Measurements from ENCODE around the gene GNG7.
"Not testable (repeated sequence)": the region's sequence is repeated elsewhere in the genome, so short reads cannot be mapped to it uniquely, and the experiment has no call there.

The GNG7 gene

DNA sequence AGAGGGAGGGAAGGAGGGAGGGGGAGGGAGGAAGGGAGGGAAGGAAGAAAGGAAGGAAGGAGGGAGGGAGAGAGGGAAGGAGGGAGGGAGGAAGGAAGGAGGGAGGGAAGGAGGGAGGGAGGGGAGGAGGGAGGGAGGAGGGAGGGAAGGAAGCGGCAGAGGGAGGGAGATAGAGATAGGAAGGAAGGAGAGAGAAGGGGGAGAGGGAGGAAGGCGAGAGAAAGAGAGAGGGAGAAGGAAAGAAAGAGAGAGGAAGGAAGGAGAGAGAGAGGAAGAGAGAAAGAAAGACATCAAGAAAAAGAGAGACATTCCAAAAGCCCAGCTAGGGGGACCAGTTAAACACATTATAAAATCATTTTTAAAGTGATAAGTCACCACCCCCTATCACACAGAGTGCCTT is 62.5 kb downstream of the GNG7 start:
- DNase-seq: no peak

DNA sequence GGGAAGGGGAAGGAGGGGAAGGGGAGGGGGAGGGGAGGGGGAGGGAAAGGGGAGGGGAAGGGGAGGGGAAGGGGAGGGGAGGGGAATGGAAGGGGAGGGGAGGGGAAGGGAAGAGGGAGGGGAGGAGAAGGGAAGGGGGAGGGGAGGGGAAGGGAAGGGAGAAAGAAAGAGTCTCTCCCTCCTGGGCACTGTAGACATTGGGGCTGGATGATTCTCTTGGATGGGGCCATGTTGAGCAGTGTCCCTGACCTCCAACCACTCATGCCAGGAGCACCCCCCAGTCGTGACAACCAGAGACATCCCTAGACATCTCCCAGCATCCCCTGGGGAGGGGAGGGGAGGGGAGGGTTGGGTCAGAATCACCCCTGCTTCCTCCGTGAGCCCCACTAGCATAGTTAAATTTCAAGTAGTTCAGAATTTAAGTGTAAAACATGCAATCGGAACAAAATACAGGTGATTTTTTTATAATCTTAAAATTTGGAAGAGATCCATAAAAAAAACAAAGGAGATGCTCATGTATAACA is 64.0 kb downstream of the GNG7 start:
- no peak for DNase-seq

DNA sequence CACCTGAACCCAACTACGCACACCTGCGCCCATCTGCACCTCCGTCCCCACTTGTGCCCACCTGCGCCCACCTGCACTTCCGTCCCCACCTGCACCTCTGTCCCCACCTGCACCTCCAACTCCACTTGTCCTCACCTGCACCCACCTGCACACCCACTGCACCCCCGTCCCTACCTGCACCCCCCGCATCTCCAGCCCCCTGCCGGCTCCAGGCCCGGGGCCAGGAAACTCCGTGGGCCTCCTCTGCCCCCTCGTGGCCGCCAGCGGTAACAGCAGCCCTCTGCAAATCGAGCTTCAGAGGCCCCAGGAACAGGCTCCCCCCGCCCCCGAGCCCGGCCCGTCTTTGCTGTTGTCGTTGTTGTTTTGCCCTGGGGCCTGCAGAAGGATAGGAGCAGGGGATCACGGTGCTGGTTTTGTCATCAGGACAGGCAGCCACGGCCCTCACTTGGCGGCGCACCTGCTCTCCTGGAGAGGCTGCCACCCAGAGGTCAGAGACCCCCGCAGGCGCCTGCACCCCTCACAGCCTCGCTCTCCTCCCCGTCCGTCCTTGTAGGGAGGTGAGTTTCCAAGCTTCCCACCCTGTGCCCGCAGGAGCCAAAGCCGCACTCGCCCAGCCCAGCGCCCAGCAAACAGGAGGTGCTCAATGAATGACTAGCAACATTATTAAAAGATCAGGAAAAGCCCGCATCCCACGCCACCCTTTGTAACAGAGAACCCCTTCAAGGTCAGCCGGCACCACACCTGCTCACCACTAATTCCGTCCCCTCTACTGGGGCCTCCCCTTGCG is 65.4 kb downstream of the GNG7 start:
- no peak for DNase-seq

DNA sequence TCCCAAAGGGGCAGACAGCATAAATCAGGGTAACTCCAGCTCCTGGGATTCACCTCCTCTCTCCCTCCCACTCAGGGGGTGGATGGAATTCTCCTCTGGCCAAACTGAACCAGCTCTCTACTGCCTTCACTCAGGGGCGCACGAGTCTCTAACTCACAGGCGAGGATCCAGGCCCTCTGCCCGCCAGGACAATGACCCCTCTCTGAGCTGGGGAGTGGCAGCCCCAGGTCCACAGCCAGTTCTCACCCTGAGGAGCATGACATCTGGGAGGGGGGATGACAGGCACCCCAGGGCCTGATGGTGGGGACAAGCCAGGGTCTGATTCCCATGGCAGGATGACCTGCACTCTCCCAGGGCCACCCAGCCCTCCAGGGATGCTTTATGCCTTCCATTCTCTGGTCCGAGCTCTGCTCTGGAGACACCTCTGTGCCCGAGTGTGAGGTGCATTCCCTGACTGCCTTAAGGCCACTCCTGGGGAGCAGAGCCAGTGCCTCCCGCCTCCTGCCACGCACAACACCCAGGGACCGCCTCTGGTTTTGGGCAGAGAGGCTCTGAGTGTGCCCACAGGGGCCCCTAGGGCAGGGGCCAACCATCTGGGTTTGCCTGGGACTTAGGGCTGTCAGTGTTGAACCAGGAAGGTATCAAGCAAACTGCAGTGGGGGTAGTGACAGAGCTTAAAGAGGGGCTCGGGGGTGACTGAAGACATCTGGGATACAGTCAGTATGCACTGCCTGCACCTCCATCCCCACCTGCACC is 66.2 kb downstream of the GNG7 start:
- no peak for DNase-seq

DNA sequence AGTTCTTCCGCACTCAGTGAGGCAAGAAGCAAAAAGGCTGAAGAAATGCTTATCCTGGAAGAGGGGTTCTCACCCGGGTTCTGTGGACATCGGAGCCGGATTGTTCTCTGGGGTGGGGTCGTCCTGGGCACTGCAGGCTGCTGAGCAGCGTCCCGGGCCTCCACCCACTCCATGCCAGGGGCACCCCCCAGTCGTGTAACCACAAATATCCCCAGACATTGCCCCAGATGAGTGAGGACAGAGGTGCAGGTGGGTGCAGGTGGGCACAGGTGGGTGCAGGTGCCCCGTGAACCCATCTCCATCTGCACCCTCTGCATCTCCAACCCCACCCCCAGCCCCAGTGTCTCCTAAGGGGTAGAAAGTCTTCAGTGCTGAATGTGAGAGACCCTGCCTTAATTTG is 67.5 kb downstream of the GNG7 start:
- no peak for DNase-seq

DNA sequence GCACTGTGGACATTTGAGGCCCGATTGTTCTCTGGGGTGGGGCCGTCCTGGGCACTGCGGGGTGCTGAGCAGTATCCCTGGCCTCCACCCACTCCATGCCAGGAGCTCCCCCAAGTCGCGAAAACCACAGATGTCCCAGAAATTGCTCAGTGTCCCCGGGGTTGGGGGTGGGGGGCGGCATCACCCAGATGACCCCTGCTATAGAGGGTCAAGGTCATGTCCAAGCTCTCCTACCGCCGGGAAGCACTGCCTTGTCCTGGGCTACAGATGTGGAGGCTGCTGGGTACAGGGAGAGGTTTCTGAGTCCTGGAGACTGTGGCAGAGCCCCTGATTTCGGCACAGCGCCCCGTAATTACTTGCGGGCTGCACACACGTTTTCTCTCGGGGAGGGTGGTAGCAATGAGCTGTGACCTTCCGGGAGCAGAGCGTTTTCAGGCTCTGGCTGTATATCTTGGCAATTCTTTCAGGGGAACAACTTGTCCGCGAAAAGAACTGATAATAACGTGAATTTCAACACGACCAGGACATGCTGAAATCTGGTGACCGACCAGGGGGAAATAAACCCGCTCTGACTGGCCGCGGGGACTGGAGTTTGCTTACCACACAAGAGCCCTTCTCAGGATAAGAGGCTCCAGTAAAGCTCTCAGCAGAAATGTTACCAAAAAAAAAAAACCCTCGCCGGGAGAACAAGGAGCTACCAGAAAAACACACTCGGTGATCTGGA is 68.1 kb downstream of the GNG7 start:
- DNase-seq: no peak

DNA sequence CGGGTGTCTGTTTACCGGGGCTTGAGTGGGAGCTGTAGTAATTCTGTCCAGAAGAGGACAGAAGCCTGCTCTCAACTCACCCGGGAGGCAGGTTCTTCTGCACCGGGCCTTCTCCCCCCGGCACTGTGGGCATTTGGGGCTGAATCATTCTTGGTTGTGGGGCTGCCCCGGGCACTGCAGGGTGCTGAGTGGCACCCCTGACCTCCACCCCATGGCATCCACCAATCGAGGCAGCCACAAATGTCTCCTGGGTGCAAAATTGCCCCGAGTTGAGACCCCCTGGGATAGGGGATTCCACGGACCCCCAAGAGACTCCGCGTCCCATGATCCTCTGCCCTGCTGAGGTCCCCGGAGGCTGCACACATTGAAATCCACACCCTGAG is 68.8 kb downstream of the GNG7 start:
- DNase-seq: no peak

DNA sequence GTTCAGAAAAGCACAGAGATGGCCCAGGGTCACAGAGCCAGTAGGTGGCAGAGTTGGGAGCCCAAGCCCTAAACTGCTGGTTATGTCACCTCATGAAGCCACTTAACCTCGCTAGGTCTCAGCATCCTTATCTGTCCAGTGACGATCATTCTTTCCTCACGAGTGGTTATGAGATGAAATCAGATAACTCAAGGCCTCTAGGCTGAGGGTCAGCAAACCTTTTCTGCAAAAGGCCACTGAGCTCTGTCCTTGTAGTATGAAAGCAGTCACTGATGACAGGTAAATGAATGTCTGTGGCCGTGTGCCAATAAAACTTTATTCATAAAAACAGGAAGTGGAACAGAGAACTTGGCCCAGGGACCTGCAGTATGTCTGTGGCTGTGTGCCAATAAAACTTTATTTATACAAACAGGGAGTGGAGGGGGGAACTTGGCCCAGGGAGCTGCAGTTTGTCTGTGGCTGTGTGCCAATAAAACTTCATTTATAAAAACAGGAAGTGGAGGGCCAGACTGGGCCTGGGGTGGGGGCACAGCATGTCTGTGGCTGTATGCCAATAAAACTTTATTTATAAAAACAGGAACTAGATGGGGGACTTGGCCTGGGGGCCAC is 71.2 kb downstream of the GNG7 start:
- DNase-seq: peak; percentile 23

DNA sequence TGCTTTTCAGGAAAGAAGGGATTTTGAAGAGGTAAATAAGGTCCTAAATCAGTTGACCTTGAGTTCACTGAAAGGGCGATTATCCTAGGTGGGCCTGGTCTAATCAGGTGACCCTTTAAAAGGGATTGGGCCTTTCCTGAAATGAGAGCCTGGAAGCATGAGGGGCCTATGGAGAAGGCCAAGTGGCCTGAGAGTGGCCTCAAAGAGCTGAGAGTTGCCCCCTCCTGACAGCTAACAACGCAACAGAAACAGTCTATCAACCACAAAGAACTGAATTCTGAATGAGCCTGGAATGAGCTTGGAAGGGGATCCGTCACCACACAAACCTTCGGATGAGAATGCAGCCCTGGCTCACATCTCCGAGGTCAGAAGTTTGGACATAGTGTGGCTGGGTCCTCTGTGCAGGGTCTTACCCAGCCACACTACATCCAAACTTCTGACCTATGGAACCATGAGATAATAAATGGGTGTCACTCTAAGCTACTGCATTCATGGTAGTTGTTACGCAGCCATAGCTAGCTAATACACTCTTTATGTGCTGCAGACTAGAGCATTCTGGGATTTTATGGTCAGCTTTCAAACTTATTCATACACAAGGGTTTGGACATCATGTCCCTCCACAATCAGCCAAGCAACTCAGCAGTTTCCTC is 72.0 kb downstream of the GNG7 start:
- no peak for DNase-seq

DNA sequence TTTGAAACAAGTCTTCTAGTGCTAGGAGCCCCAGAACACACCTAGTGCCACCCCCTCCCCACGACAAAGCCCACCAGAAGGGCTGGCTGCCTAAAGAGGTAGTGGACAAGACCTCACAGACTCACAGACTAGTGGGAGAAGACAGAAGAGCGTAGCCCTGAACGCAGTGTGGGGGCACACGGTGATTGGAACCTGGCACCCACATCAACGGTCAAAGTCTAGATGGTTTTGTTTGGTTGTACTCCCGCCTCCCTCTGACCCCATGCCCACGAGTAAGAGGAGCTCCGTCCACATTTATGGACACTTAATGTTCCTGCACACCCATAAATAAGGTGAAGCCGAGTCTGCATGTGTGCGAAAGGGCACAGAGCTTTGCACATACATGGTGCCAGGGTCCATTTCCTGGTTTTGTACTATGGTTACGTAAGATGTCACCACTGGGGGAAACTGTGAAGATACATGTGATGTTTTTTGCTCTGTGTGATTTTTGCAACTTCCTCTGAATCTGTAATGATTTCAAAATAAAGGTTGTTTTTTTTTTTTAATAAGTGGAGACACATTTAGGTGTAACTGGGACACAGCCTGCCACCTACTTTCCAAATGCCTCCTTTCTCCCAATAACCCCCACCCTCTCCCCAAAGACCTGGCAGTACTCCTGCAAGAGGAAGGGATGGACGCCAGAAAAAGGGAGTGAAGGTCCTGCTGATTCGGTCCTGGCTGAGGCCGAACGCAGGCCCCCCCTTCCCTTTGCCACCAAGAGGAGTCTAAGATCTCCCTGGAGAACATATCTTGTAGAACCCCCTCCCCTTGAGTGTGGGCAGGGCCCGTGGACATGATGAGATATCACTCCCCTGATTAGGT is 72.8 kb downstream of the GNG7 start:
- no peak for DNase-seq

DNA sequence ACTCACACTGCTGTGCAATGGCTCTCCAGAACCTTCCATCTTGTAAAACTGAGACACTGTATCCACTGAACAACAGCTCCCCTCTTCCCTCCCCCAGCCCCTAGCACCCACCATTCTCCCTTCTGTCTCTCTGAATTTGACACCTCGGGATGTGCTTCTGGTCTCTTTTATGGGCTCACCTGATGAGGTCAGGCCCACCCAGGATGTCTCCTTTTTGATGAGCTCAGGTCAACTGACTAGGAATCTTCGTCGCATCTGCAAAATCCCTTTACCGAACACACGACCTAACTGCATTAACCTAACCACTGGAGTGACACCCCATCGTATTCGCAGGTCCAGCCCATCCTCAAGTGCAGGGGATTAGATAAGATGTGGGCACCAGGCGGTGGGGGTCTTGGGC is 73.9 kb downstream of the GNG7 start:
- DNase-seq: no peak

DNA sequence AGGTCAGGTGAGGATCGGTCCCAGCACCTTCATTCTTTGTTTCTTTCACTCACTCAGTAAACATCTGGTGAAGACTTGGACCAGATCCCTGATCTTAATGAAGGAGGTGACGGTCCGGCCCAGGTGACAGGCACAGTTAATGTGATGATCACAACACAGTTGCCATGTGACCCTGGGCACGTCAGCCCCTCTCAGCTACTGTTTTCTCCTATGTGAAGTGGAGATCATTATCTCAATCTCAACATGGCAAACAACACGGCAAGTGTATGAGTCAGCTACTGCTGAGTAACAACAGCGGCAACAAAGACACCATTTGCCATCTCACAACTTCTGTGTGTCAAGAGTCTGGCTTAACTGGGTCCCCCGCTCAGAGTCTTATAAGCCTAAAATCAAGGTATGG is 74.6 kb downstream of the GNG7 start:
- DNase-seq: no peak

DNA sequence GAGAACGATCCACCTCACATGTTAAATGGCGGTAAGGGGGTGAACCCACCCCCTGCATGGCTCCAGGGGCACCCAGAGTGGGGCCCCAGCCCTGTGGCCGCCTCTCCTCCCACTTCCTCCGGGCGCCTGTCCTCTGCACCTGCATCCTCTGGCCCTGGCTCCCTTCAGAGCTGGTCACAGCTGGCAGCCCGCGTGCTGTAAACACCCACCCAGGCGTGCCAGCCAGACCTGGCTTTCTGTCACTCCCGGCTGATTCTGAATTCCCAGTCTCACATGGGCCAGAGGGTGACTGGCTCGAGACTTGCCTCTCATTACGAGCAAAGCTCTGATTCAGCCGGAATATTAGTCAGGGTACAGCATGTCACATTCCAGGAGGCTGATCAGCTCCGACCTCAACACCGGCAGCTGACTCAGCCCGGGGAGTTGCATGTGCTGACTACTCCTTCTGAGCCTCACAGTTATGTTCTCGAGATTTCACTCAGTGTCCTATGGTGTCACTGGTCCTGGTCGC is 75.1 kb downstream of the GNG7 start:
- DNase-seq: no peak

DNA sequence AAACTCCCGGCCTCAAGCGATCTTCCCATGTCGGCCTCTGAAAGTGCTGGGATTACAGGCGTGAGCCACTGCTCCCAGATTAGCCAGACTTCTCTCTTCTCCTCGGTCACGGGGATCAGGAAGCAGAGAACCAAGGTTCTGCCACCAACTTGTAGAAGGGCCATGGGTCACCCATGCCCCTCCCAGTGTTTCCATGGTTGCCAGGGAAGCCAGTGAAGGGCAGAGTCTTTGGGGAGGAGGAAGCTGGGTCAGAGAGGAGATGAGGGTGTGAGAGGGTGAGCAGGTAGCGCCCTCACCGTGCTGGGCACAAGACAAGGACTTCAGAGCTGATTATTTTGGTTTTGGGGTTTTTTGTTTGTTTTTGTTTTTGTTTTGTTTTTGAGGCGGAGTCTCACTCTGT is 77.1 kb downstream of the GNG7 start:
- no peak for DNase-seq

DNA sequence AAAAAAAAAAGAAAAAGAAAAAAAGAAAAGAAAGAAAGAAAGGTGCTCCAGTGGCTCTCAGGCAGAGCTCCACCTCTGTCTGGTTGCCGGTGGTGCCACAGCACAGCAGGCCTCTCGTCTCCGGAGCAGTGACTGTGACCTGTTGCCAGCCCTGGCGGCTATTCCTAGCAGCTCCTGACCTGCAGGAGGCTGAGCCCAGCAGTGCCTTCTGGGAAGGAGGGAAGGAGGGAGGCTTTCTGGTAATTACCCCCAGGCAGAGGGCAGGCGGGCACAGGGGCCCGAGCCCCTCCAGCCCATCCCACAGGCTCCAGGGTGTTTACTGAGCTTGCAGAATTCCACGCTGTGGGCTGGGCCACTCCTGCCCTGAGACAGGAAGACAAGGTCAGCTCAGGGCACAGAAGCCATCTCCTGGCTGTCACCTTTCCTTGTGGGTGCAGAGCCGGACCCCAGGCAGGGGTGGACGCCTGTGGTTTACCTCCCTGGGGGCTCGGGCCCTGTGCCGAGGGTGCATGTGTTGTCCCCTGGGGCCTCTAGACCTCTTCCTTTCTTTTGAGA is 77.9 kb downstream of the GNG7 start:
- DNase-seq: no peak

DNA sequence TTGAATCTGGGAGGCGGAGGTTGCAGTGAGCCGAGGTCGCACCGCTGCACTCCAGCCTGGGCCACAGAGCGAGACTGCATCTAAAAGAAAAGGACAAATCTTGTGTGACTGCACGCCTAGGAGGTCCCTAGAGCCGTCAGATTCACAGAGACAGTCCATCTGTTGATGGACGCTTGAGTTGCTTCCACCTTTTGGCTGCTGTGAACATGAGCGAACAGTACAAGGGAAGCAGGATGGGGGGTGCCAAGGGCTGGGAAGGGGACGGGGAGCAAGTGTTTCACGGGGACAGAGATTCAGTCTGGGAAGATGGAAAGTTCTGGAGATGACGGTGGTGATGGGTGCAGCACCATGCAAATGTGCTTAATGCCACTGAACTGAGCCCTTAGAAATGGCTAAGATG is 78.7 kb downstream of the GNG7 start:
- no peak for DNase-seq

DNA sequence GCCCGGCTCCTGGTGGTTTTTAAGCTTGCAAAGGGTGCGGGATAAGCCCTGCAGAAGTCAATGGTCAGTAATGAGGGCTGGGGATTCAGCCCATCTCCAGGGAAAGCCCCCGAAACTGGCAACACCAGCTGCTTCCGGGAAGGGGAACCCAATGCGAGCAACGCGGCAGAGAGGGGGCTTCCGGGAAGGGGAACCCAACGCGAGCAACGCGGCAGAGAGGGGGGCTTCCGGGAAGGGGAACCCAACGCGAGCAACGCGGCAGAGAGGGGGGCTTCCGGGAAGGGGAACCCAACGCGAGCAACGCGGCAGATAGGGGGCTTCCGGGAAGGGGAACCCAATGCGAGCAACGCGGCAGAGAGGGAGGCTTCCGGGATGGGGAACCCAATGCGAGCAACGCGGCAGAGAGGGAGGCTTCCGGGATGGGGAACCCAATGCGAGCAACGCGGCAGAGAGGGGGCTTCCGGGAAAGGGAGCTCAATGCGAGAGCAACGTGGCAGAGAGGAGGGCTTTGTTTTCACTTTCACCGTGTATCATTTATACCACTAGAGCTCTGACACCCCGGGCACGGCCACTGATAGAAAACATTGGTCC is 80.0 kb downstream of the GNG7 start:
- not testable (repeated sequence) for DNase-seq

DNA sequence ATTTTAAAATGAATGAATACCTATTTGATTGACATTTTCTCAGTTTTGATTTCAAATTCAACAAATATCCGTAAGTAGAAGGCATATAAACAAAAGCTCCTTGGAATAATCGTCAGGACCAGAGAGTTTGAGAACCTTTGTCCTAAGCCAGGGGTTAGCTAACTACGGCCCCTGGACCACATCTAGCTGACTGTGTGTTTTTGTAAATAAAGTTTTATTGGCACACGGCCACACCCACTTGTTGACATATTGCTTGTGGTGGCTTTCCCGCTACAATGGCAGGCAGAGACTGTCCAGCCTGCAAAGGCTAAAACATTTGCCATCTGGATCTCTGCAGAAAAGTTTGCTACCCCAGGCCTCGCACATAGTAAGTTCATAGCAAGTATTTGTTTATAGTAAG is 83.4 kb downstream of the GNG7 start:
- no peak for DNase-seq

DNA sequence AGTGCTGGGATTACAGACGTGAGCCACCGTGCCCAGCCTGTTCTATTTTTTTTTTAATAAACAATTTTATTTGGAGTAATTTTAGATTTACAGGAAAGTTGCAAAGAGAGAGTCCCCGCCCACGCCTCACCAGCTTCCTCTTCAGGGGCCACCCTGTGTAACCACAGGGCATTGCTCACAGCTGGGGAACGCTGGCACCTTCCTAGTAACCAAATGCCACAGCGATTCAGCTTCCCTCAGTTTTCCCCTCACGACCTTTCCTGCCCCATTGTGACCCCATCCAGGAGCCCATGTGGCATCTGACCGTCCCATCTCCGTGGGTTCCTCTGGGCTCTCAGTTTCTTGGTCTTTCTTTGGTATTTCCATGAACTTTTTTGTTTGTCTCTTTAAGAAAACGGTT is 83.9 kb downstream of the GNG7 start:
- no peak for DNase-seq

DNA sequence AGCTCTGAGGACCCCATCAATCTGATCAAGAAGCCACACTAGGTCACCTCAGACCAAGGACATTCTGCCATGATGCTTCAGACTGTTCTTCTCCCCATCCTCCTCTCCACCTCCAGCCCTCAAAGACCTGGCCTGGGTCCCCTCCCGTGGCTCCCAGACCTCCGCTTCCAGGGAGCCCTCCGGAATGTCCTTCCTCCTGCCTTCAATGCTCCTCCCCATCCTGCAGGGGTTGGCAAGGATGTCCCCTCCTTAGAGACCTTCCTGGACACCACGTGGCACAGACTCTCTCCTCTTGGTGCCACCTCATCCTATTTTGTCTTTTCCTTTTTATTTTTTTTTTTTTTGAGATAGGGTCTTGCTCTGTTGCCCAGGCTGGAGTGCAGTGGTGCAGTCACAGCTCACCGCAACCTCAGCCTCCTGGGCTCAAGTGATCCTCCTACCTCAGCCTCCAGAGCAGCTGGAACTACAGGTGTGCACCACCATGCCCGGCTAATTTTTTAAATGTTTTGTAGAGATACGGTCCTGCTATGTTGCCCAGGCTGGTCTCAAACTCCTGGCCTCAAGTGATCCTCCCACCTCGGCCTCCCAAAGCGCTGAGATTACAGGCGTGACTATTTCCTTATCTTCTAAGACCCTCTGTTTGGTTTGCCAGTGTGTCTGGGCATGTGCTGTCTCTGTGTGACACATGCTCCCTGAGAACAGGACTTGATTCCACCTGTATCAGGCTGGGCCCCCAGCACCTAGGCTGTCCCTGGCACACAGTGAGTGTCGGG is 84.9 kb downstream of the GNG7 start:
- DNase-seq: no peak
